OCI-LY7 (cell line): Measurements from ENCODE around the gene TSPAN17. TPM values are rescaled to one million over a fixed set of nuclear protein-coding genes. Genes with fewer than 3 reads are reported as not detected.

Experiments
- BruUV-seq: library from RNA; stranded (reverse); fragments of 400-500 nt; replicated peaks from 2 replicates; lab custom pipeline; 2021; lab: Mats Ljungman, UMichigan
- CTCF ChIA-PET: fragments of 300-600 bp; sonication (Branson Sonifier 250); formaldehyde crosslinking; loops from one replicate; lab custom pipeline; 2022; ENCODE audit warnings: antibody characterized with exemption; ENCODE audit not compliant: unreplicated experiment; lab: Charles Lee
- POLR2A ChIA-PET: fragments of 300-600 bp; sonication (Branson Sonifier 250); formaldehyde crosslinking; loops from one replicate; lab custom pipeline; 2022; ENCODE audit warnings: antibody characterized with exemption; lab: Charles Lee
- DNase-seq: peaks from one replicate; pipeline ENCODE4 v3.0.0-alpha.2; 2015; ENCODE audit warnings: low spot score
- H2AFZ ChIP-seq: fragments of 200-600 bp; sonication (generic), shearing (Covaris generic); 2 replicates; pipeline ENCODE4 v1.6.1; 2014; ENCODE audit warnings: mild to moderate bottlenecking, antibody characterized with exemption, low read length, moderate library complexity
- H3K27ac ChIP-seq: fragments of 200-600 bp; sonication (generic); 2 replicates; pipeline ENCODE4 v1.5.1; 2014; ENCODE audit warnings: mixed run types, low read depth, mild to moderate bottlenecking, moderate library complexity, low read length, inconsistent platforms; ENCODE audit not compliant: poor library complexity, severe bottlenecking
- H3K36me3 ChIP-seq: fragments of 200-600 bp; sonication (generic); 2 replicates; pipeline ENCODE4 v1.6.1; 2014; ENCODE audit warnings: mild to moderate bottlenecking, antibody characterized with exemption, low read length, moderate library complexity, mixed read lengths; ENCODE audit not compliant: insufficient read depth
- H3K4me1 ChIP-seq: fragments of 200-600 bp; sonication (generic); 2 replicates; pipeline ENCODE4 v1.5.1; 2014; ENCODE audit warnings: mild to moderate bottlenecking, low read length; ENCODE audit not compliant: insufficient read depth, poor library complexity, severe bottlenecking
- H3K4me2 ChIP-seq: fragments of 200-600 bp; sonication (generic); 2 replicates; pipeline ENCODE4 v1.6.1; 2014; ENCODE audit warnings: mild to moderate bottlenecking, low read length
- H3K4me3 ChIP-seq: fragments of 200-600 bp; sonication (generic); 2 replicates; pipeline ENCODE4 v1.5.1; 2014; ENCODE audit warnings: mild to moderate bottlenecking, low read depth, low read length; ENCODE audit not compliant: poor library complexity, severe bottlenecking
- H3K79me2 ChIP-seq: fragments of 200-600 bp; sonication (generic); 2 replicates; pipeline ENCODE4 v1.6.1; 2016; ENCODE audit warnings: low read depth, mild to moderate bottlenecking, low read length, moderate library complexity, mixed read lengths; ENCODE audit not compliant: insufficient read depth
- H3K9me2 ChIP-seq: fragments of 200-600 bp; sonication (generic); 2 replicates; pipeline ENCODE4 v1.6.1; 2016; ENCODE audit warnings: mild to moderate bottlenecking, low read length, mixed read lengths; ENCODE audit not compliant: insufficient read depth
- H3K9me3 ChIP-seq: fragments of 200-600 bp; sonication (generic); 2 replicates; pipeline ENCODE4 v1.6.1; 2014; ENCODE audit warnings: mild to moderate bottlenecking, mixed run types, low read length, mixed read lengths
- H4K20me1 ChIP-seq: fragments of 200-600 bp; sonication (generic); 2 replicates; pipeline ENCODE4 v1.6.1; 2014; ENCODE audit warnings: mild to moderate bottlenecking, antibody characterized with exemption, low read length, moderate library complexity, mixed read lengths; ENCODE audit not compliant: insufficient read depth
- CTCF ChIP-seq: fragments of 200-600 bp; sonication (generic); conservative IDR thresholded peaks from 2 replicates; pipeline ENCODE4 v1.5.1; 2014; ENCODE audit warnings: mild to moderate bottlenecking, antibody characterized with exemption, low read length, moderate library complexity, mixed read lengths
- EZH2phosphoT487 ChIP-seq: fragments of 200-600 bp; sonication (generic); IDR thresholded peaks from 2 replicates; pipeline ENCODE4 v1.6.1; 2018; ENCODE audit warnings: low read depth, borderline replicate concordance, mild to moderate bottlenecking, mixed run types, antibody characterized with exemption, low read length, moderate library complexity, mixed read lengths
- intact Hi-C: fragments of 100-400 bp; cut with micrococcal nuclease; formaldehyde crosslinking; loops from one replicate; pipeline ENCODE4 v1.10.0; 2022; ENCODE audit not compliant: unreplicated experiment
- total RNA-seq, 2 experiments: library from RNA; depleted of rRNA in 1 of 2; stranded (reverse); fragments of >200 nt in 1 of 2; shearing (Covaris generic) in 1 of 2; gene quantifications; 2 replicates each; pipeline ENCODE4 v1.2.3, GENCODE V29; 2014 to 2022

TSPAN17 gene
- total RNA-seq, 2 experiments from 2014 or later = 9.3 to 23.3 TPM

GRCh38 chr5:176648474-176649194 lies 1.4 kb downstream of the TSPAN17 start:
- CTCF ChIA-PET = interaction anchor here (0.8 to 1.6 kb wide), 2 partner anchors 9 to 11 kb away, joined by 3 to 9 read pairs; no protein-coding TSS in a partner anchor
- BruUV-seq = no TSS peak
- Histone ChIP-seq H3K27ac (no peak overlapping the region), H3K4me3 (peak overlapping the region; percentile 86), H4K20me1 (no peaks in the 10 kb centered on the region), H2AFZ (no peak overlapping the region), H3K9me3 (no peaks in the 10 kb centered on the region), H3K4me1 (peaks cover 24% of the 10 kb centered on the region), H3K36me3 (no peaks in the 10 kb centered on the region), H3K79me2 (no peaks in the 10 kb centered on the region), H3K4me2 (peak overlapping the region; percentile 91), H3K9me2 (no peaks in the 10 kb centered on the region)
- DNase-seq = no peak
- TF ChIP-seq CTCF (no peak), EZH2phosphoT487 (no peak)
- intact Hi-C loops = loop anchor here (5.0 kb wide), 1 partner anchor 654 kb away; the partner anchor contains the start of genes PRELID1 and RAB24
- POLR2A ChIA-PET = no interaction called here

GRCh38 chr5:176650354-176650884 lies 3.1 kb downstream of the TSPAN17 start:
- no peaks in the 10 kb centered on the region for H4K20me1 ChIP-seq
- H2AFZ ChIP-seq = no peak overlapping the region
- no peak overlapping the region for H3K4me3 ChIP-seq
- no peak for DNase-seq
- H3K9me2 ChIP-seq = no peaks in the 10 kb centered on the region
- CTCF ChIA-PET = no interaction called here
- no TSS peak for BruUV-seq
- H3K36me3 ChIP-seq = no peaks in the 10 kb centered on the region
- TF ChIP-seq EZH2phosphoT487 (no peak), CTCF (no peak)
- H3K79me2 ChIP-seq = no peaks in the 10 kb centered on the region
- H3K4me1 ChIP-seq = peaks cover 24% of the 10 kb centered on the region
- no peak overlapping the region for H3K27ac ChIP-seq
- H3K9me3 ChIP-seq = no peaks in the 10 kb centered on the region
- POLR2A ChIA-PET = no interaction called here
- no peak overlapping the region for H3K4me2 ChIP-seq
- intact Hi-C loops = no loop called here

- Histone ChIP-seq H3K4me3 (no peak overlapping the region), H3K4me2 (no peak overlapping the region), H4K20me1 (no peaks in the 10 kb centered on the region), H3K9me2 (no peaks in the 10 kb centered on the region), H3K27ac (no peak overlapping the region), H3K79me2 (no peaks in the 10 kb centered on the region), H3K36me3 (no peaks in the 10 kb centered on the region), H3K9me3 (no peaks in the 10 kb centered on the region), H2AFZ (no peak overlapping the region), H3K4me1 (peaks cover 17% of the 10 kb centered on the region)
- TF ChIP-seq CTCF (no peak), EZH2phosphoT487 (no peak)
- DNase-seq = no peak
- intact Hi-C loops = no loop called here
- no TSS peak for BruUV-seq
- ChIA-PET POLR2A (no interaction called here), CTCF (interaction anchor here (0.5 to 0.9 kb wide), 3 partner anchors 9 to 209 kb away, joined by 3 to 4 read pairs (median 3); no protein-coding TSS in a partner anchor)
These were observed 4.2 kb downstream of the TSPAN17 start for GRCh38 chr5:176651472-176651980.
